ENCODE data around the gene ZMYM3. TPM values are rescaled to one million over a fixed set of nuclear protein-coding genes. Genes with fewer than 3 reads are reported as not detected.

The ZMYM3 gene
- total RNA-seq, 1 experiment from 2014 or later, result 32.9 TPM

DNA sequence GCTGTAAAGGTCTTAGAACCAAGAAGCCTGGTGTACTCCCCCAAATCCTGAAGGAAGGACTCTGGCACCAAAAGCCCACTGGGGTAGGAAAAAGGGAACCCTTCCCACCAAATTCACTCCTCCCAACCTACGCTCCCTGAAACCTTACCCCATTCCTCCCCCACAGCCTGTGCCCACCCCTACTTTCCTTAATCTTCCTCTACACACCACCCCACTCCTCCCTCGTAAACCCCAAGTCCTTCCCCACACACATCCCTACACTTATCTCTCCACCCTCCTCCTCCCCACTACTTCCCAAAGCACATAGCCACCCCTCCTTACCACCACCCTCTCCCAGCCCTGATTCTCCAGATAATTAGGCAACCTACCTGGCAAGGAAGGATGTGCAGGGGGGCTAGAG, 1.7 kb downstream of the ZMYM3 start:
- no peaks in the 10 kb centered on the region for H3K9me3 ChIP-seq (ENCODE audit: control insufficient read depth in 1 of 2, insufficient read depth in 1 of 2, low read depth in 1 of 2, low read length in 2 of 2)
- H3K27ac ChIP-seq (ENCODE audit: low read depth, low read length), result no peak overlapping the region
- H3K4me1 ChIP-seq (ENCODE audit: control insufficient read depth in 1 of 2, insufficient read depth in 2 of 2, low read length in 2 of 2), result peaks cover 13 to 19% of the 10 kb centered on the region in 2 experiments
- ChIA-PET RAD21 (ENCODE audit: low non-redundant PET in 1 of 2, low total read pairs in 2 of 2, uncharacterized antibody in 2 of 2, unreplicated experiment in 2 of 2) (no interaction called here), POLR2A (no interaction called here), CTCF (no interaction called here)
- intact Hi-C loops (cut with micrococcal nuclease), result no loop called here
- DNase-seq (ENCODE audit: low read depth, low spot score) (no peak), ATAC-seq (no peak)
- H3K79me2 ChIP-seq (ENCODE audit: insufficient read depth, low read length), result no peaks in the 10 kb centered on the region
- no peaks in the 10 kb centered on the region for H4K20me1 ChIP-seq (ENCODE audit: insufficient read depth)
- H3K9me2 ChIP-seq (ENCODE audit: insufficient read depth), result no peaks in the 10 kb centered on the region
- H3K27me3 ChIP-seq (ENCODE audit: insufficient read depth, low read length), result no peaks in the 10 kb centered on the region
- peak overlapping the region; percentile 88; the same call in 1 of the 2 replicates for H3K4me2 ChIP-seq (ENCODE audit: low read length)
- TF ChIP-seq, protein P1, sequence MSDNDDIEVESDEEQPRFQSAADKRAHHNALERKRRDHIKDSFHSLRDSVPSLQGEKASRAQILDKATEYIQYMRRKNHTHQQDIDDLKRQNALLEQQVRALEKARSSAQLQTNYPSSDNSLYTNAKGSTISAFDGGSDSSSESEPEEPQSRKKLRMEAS (IDR thresholded peaks at IDR 0.05), result no peak
- TF ChIP-seq EGR1 (IDR thresholded peaks at IDR 0.05; ENCODE audit: low read depth) (no peak), EZH2 (IDR thresholded peaks at IDR 0.05) (no peak), JUND (IDR thresholded peaks at IDR 0.05) (no peak), FOSL1 (IDR thresholded peaks at IDR 0.05; ENCODE audit: low read depth) (no peak), EZH2phosphoT487 (IDR thresholded peaks at IDR 0.05; ENCODE audit: borderline replicate concordance) (no peak), CBX3 (IDR thresholded peaks at IDR 0.05; ENCODE audit: low read depth) (no peak), SRF (IDR thresholded peaks at IDR 0.05; ENCODE audit: low read depth) (no peak), ZFX (IDR thresholded peaks at IDR 0.05) (no peak), ELF1 (IDR thresholded peaks at IDR 0.05; ENCODE audit: borderline replicate concordance, low read depth) (no peak), CTCF (IDR thresholded peaks at IDR 0.05 in 2 of 3, conservative IDR thresholded peaks at IDR 0.05 in 1 of 3; ENCODE audit: borderline replicate concordance in 1 of 3, insufficient read depth in 1 of 3, low read depth in 2 of 3, low read length in 2 of 3) (no peak), TCF7L2 (IDR thresholded peaks at IDR 0.05; ENCODE audit: borderline replicate concordance, extremely low read depth, insufficient read depth, insufficient read length) (no peak), SIN3A (IDR thresholded peaks at IDR 0.05; ENCODE audit: low read depth) (no peak), ZNF274 (IDR thresholded peaks at IDR 0.05; ENCODE audit: low read depth, low read length) (no peak)
- TF ChIP-seq, protein P2, sequence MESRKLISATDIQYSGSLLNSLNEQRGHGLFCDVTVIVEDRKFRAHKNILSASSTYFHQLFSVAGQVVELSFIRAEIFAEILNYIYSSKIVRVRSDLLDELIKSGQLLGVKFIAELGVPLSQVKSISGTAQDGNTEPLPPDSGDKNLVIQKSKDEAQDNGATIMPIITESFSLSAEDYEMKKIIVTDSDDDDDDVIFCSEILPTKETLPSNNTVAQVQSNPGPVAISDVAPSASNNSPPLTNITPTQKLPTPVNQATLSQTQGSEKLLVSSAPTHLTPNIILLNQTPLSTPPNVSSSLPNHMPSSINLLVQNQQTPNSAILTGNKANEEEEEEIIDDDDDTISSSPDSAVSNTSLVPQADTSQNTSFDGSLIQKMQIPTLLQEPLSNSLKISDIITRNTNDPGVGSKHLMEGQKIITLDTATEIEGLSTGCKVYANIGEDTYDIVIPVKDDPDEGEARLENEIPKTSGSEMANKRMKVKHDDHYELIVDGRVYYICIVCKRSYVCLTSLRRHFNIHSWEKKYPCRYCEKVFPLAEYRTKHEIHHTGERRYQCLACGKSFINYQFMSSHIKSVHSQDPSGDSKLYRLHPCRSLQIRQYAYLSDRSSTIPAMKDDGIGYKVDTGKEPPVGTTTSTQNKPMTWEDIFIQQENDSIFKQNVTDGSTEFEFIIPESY (IDR thresholded peaks at IDR 0.05; ENCODE audit: extremely low read depth, insufficient replicate concordance, low read length), result no peak
- H3K9ac ChIP-seq (ENCODE audit: low read length), result no peak overlapping the region
- BruUV-seq (replicated peaks), result no TSS peak
- H3K4me3 ChIP-seq (replicated peaks in 1 of 2; ENCODE audit: low read depth in 1 of 2, low read length in 2 of 2), result no peak overlapping the region
- H3K36me3 ChIP-seq (ENCODE audit: control insufficient read depth in 1 of 2, insufficient read depth in 2 of 2, low read length in 2 of 2), result no peaks in the 10 kb centered on the region
- H2AFZ ChIP-seq (ENCODE audit: low read depth, low read length, poor library complexity, severe bottlenecking), result no peak overlapping the region

All from HCT116 (cell line).